GM12878 (cell line): Measurements from ENCODE around the gene SYMPK. TPM values are rescaled to one million over a fixed set of nuclear protein-coding genes. Genes with fewer than 3 reads are reported as not detected.
A peak's percentile ranks its signal among the peaks of the same experiment; 100 is the strongest.

Experiments
- ATF2 ChIP-seq: IDR thresholded peaks from 2 replicates; pipeline ENCODE4 v1.6.1; 2012; ENCODE audit warnings: low read length, inconsistent platforms
- CBFB ChIP-seq: IDR thresholded peaks from 2 replicates; pipeline ENCODE4 v1.6.1; 2016; ENCODE audit warnings: antibody characterized with exemption, low read depth
- CREB1 ChIP-seq: IDR thresholded peaks from 2 replicates; pipeline ENCODE4 v1.6.1; 2012; ENCODE audit warnings: low read depth, mild to moderate bottlenecking, inconsistent platforms
- DPF2 ChIP-seq: fragments of 450-650 bp; IDR thresholded peaks from 2 replicates; pipeline ENCODE4 v1.6.1; 2017; ENCODE audit warnings: mild to moderate bottlenecking
- E4F1 ChIP-seq: fragments of 450-650 bp; IDR thresholded peaks from 2 replicates; pipeline ENCODE4 v1.6.1; 2018; ENCODE audit warnings: borderline replicate concordance, mild to moderate bottlenecking; ENCODE audit not compliant: partially characterized antibody
- EGR1 ChIP-seq, 2 experiments: IDR thresholded peaks; 1 replicate in 1 of 2; 2 replicates in 1 of 2; pipeline ENCODE4 v1.6.1; 2011 to 2012; ENCODE audit warnings: low read depth in 2 of 2, low read length in 2 of 2, borderline replicate concordance in 1 of 2, mild to moderate bottlenecking in 1 of 2, moderate library complexity in 1 of 2
- GABPA ChIP-seq: IDR thresholded peaks from 2 replicates; pipeline ENCODE4 v1.6.1; 2014; ENCODE audit warnings: antibody characterized with exemption, low read depth, mild to moderate bottlenecking, inconsistent platforms
- HCFC1 ChIP-seq: fragments of 150-350 bp; IDR thresholded peaks from 2 replicates; pipeline ENCODE4 v1.6.1; 2014; ENCODE audit warnings: low read length
- KLF5 ChIP-seq: fragments of 450-650 bp; IDR thresholded peaks from 2 replicates; pipeline ENCODE4 v1.6.1; 2014; ENCODE audit warnings: mild to moderate bottlenecking; ENCODE audit not compliant: partially characterized antibody
- NFYA ChIP-seq: IDR thresholded peaks from 2 replicates; pipeline ENCODE4 v1.6.1; 2011; ENCODE audit warnings: low read depth, mild to moderate bottlenecking, low read length, improper control_type of control experiment, borderline replicate concordance
- NR2F1 ChIP-seq: fragments of 450-650 bp; conservative IDR thresholded peaks from 2 replicates; pipeline ENCODE4 v1.6.1; 2017; ENCODE audit warnings: mild to moderate bottlenecking
- NRF1 ChIP-seq: conservative IDR thresholded peaks from 2 replicates; pipeline ENCODE4 v1.6.1; 2011; ENCODE audit warnings: mild to moderate bottlenecking, low read depth, low read length, improper control_type of control experiment
- PAX5 ChIP-seq: IDR thresholded peaks from 2 replicates; pipeline ENCODE4 v1.6.1; 2011; ENCODE audit warnings: low read depth, low read length, borderline replicate concordance
- POLR2A ChIP-seq: IDR thresholded peaks from 2 replicates; pipeline ENCODE4 v1.6.1; 2011; ENCODE audit warnings: low read depth, mild to moderate bottlenecking, low read length
- POU2F2 ChIP-seq: IDR thresholded peaks from 3 replicates; pipeline ENCODE4 v1.6.1; 2011; ENCODE audit warnings: low read depth, mild to moderate bottlenecking, low read length, borderline replicate concordance
- RELA ChIP-seq: fragments of 450-650 bp; IDR thresholded peaks from 2 replicates; pipeline ENCODE4 v1.8.0; 2014; ENCODE audit warnings: borderline replicate concordance; ENCODE audit not compliant: partially characterized antibody
- STAT1 ChIP-seq: fragments of 450-650 bp; conservative IDR thresholded peaks from 2 replicates; pipeline ENCODE4 v1.6.1; 2014; ENCODE audit warnings: antibody characterized with exemption, mild to moderate bottlenecking
- STAT3 ChIP-seq: IDR thresholded peaks from 2 replicates; pipeline ENCODE4 v1.6.1; 2011; ENCODE audit warnings: low read depth, low read length, improper control_type of control experiment
- TAF1 ChIP-seq: IDR thresholded peaks from 2 replicates; pipeline ENCODE4 v1.6.1; 2011; ENCODE audit warnings: mild to moderate bottlenecking, low read depth, low read length, borderline replicate concordance
- ZBTB11 ChIP-seq: fragments of 450-650 bp; formaldehyde crosslinking; IDR thresholded peaks from 2 replicates; pipeline ENCODE4 v1.5.0; 2022; ENCODE audit warnings: mild to moderate bottlenecking, missing genetic modification characterization
- ZNF207 ChIP-seq: fragments of 450-650 bp; IDR thresholded peaks from 2 replicates; pipeline ENCODE4 v1.6.1; 2014; ENCODE audit warnings: antibody characterized with exemption, mild to moderate bottlenecking, borderline replicate concordance
- ZNF274 ChIP-seq: IDR thresholded peaks from one replicate; pipeline ENCODE4 v1.8.0; 2011; ENCODE audit not compliant: insufficient read length, insufficient read depth
- ZSCAN29 ChIP-seq: fragments of 450-650 bp; IDR thresholded peaks from 2 replicates; pipeline ENCODE4 v1.6.1; 2017; ENCODE audit warnings: mild to moderate bottlenecking, moderate library complexity
- polyA plus RNA-seq, 11 experiments: library from polyadenylated mRNA; depleted of rRNA in 4 of 11; unstranded in 6 of 11; stranded (reverse) in 5 of 11; fragments of >200 nt; fragmentation: Nextera tagmentation in 4 of 11; fragmentation: Illumina TruSeq in 1 of 11; extraction: Ambion mirVana in 4 of 11; extraction: Trizol in 1 of 11; gene quantifications; 1 replicate in 1 of 11; 2 replicates in 10 of 11; pipeline versions ENCODE4 v1.2.1 to v1.2.3, GENCODE V29; 2011 to 2016; ENCODE audit warnings: inconsistent platforms in 2 of 11, missing spikeins in 2 of 11, low read depth in 1 of 11
- total RNA-seq, 4 experiments: library from RNA; depleted of rRNA in 3 of 4; stranded (reverse); fragments of >200 nt in 3 of 4; fragmentation: Illumina TruSeq in 1 of 4; extraction: Trizol in 1 of 4; gene quantifications; 2 replicates each; pipeline versions ENCODE4 v1.2.1 to v1.2.3, GENCODE V29; 2013 to 2021
- TF ChIP-seq, protein P1 (sequence below): IDR thresholded peaks from 2 replicates; pipeline ENCODE4 v1.6.1; 2011; ENCODE audit warnings: borderline replicate concordance, low read depth, mild to moderate bottlenecking, moderate library complexity, mixed read lengths, low read length; ENCODE audit not compliant: insufficient read depth; ENCODE audit errors: extremely low read length

SYMPK gene
- total and polyA plus RNA-seq, 10 of the 15 experiments (the other 5 are each of a cell fraction or from before 2014, with no cell fraction given): 0.49 to 109 (median 42.5) TPM

DNA sequence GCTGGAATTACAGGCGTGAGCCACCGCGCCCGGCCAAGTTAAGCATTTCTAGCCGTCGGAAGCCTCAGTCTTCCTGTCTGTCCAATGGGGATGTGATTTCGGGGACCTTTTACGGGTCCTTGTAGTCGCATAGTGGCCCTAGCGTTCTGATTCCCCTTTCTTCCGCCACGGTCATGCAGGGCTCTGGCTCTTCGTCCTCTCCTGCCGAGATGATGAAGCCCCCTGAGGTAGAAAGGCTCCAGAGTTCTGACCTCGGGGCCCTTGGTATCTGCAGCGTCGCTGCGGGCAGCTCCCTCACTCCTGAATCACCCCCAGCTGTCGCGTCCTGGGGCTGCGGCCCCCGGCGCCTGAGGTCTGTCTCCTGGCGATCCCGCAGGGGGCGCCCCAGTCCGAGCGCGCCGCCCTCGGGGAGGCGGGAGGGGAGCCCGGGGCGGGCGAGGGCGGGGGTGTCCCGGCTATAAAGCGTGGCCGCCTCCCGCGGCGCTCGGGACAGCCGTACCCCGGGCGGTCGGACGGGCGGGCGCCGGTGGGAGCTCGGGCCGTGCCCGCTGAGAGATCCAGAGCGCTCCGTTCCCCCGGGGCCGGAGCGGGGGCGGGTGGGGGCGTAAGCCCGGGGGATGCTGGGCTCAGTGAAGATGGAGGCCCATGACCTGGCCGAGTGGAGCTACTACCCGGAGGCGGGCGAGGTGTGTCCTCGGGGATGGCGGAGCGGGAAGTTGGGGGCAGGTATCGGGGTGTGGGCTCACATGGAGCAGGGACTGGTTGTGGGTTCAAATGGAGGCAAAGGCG is 1.1 kb upstream of the SYMPK start, which contains the start of gene FOXA3 (continued):
- no peak for TF ChIP-seq RELA
- TF ChIP-seq NFYA: no peak
- peak in 1 of 2 experiments; percentile 69; a peak in 1 of 3 replicates for TF ChIP-seq EGR1 (IDR thresholded peaks at IDR 0.05; ENCODE audit: borderline replicate concordance in 1 of 2, low read depth in 2 of 2, low read length in 2 of 2)
- peak; percentile 38; the same call in 1 of the 2 replicates for TF ChIP-seq POLR2A
- no peak for TF ChIP-seq NR2F1
- TF ChIP-seq TAF1: no peak
- no peak for TF ChIP-seq STAT3
- TF ChIP-seq ZBTB11 (CRISPR knock-in tag): no peak
- no peak for TF ChIP-seq KLF5
- TF ChIP-seq ZSCAN29: no peak
- TF ChIP-seq ZNF207: 0 out of 2 replicates have a peak, but pooled peaks have one; percentile 49
- no peak for TF ChIP-seq CBFB
- TF ChIP-seq POU2F2: no peak
- no peak for TF ChIP-seq NRF1
- TF ChIP-seq, protein P1, sequence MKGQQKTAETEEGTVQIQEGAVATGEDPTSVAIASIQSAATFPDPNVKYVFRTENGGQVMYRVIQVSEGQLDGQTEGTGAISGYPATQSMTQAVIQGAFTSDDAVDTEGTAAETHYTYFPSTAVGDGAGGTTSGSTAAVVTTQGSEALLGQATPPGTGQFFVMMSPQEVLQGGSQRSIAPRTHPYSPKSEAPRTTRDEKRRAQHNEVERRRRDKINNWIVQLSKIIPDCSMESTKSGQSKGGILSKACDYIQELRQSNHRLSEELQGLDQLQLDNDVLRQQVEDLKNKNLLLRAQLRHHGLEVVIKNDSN: no peak
- no peak for TF ChIP-seq ZNF274
- no peak for TF ChIP-seq PAX5
- TF ChIP-seq HCFC1: no peak; the same call in 1 of the 2 replicates
- no peak for TF ChIP-seq ATF2
- no peak for TF ChIP-seq E4F1
- no peak for TF ChIP-seq STAT1
- no peak for TF ChIP-seq GABPA
- no peak for TF ChIP-seq CREB1
- 0 out of 2 replicates have a peak, but pooled peaks have one; percentile 37 for TF ChIP-seq DPF2
